ENCODE measurements around the gene CROCC. TPM values are rescaled to one million over a fixed set of nuclear protein-coding genes. Genes with fewer than 3 reads are reported as not detected.
"Not testable (repeated sequence)": the region's sequence is repeated elsewhere in the genome, so short reads cannot be mapped to it uniquely, and the experiment has no call there.

CROCC gene, protein sequence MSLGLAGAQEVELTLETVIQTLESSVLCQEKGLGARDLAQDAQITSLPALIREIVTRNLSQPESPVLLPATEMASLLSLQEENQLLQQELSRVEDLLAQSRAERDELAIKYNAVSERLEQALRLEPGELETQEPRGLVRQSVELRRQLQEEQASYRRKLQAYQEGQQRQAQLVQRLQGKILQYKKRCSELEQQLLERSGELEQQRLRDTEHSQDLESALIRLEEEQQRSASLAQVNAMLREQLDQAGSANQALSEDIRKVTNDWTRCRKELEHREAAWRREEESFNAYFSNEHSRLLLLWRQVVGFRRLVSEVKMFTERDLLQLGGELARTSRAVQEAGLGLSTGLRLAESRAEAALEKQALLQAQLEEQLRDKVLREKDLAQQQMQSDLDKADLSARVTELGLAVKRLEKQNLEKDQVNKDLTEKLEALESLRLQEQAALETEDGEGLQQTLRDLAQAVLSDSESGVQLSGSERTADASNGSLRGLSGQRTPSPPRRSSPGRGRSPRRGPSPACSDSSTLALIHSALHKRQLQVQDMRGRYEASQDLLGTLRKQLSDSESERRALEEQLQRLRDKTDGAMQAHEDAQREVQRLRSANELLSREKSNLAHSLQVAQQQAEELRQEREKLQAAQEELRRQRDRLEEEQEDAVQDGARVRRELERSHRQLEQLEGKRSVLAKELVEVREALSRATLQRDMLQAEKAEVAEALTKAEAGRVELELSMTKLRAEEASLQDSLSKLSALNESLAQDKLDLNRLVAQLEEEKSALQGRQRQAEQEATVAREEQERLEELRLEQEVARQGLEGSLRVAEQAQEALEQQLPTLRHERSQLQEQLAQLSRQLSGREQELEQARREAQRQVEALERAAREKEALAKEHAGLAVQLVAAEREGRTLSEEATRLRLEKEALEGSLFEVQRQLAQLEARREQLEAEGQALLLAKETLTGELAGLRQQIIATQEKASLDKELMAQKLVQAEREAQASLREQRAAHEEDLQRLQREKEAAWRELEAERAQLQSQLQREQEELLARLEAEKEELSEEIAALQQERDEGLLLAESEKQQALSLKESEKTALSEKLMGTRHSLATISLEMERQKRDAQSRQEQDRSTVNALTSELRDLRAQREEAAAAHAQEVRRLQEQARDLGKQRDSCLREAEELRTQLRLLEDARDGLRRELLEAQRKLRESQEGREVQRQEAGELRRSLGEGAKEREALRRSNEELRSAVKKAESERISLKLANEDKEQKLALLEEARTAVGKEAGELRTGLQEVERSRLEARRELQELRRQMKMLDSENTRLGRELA (N-terminal part only)
- total RNA-seq = 100 to 1,000 TPM in 1 of 4 donors, 10 to 100 TPM in 3; 22.3 to 164 (median 68.4) TPM

DNA sequence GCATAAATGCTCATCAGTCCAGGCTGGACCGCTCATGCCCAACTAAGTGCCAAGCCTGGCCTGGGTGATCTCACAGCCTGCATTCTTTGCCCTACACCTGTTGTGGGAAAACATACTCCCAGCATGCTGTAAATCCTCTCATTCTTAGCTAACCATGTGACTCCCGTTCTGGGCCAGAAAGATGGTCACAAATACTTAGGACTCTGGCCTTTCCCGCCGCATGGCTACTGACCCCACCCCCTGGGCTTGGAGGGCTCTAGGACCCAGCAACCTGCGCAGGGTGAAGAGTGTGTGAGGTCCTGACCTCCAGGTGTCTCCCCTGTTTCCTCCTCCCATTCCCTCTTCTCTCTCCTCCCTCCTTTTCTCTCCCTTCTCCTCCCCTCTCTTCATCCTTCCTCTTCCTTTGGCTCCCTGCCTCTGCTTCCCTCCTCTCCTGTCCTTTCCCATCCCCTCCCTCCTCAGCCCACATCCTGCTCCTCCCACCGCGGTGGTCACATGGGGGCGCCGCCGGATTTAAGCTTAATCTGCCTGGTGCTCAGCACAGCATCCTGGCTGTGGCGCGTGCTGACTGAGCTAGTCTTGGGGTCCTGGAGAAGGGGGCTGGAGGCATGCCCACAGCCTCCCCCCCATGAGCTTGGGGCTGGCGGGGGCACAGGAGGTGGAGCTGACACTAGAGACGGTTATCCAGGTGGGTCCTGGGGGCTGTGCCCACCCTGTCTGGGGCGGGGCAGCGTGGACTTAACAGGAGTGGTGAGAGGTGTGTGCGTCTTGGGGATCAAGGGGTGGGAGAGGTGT lies at the start of gene CROCC:
Gene CROCC (plus strand): TSS at position 541 of the 795 bp plus-strand sequence. CDS start 88 bp downstream, at position 629.
- peaks cover 0 to 25% (median 3%) of the 10 kb centered on the region in 4 donors for H3K4me1 ChIP-seq
- no peak for DNase-seq (ENCODE audit: low spot score in 2 of 2)
- H3K4me3 ChIP-seq = no peak within 1 kb of the TSS
- no peaks in the 10 kb centered on the region for H3K9me3 ChIP-seq
- H3K27ac ChIP-seq = no peak within 1 kb of the TSS
- peaks cover 0 to 19% of the 10 kb centered on the region in 2 donors for H3K27me3 ChIP-seq
- TF ChIP-seq CTCF (IDR thresholded peaks at IDR 0.05) = no peak
- TF ChIP-seq POLR2A (IDR thresholded peaks at IDR 0.05) = no peak
- no peak for TF ChIP-seq EP300 (IDR thresholded peaks at IDR 0.05)
- H3K36me3 ChIP-seq = peaks cover 0 to 4% (median 0%) of the 10 kb centered on the region in 3 donors
- 16 to 24% methylated on average over 17 of the region's 17 CpGs for WGBS, 2 donors

DNA sequence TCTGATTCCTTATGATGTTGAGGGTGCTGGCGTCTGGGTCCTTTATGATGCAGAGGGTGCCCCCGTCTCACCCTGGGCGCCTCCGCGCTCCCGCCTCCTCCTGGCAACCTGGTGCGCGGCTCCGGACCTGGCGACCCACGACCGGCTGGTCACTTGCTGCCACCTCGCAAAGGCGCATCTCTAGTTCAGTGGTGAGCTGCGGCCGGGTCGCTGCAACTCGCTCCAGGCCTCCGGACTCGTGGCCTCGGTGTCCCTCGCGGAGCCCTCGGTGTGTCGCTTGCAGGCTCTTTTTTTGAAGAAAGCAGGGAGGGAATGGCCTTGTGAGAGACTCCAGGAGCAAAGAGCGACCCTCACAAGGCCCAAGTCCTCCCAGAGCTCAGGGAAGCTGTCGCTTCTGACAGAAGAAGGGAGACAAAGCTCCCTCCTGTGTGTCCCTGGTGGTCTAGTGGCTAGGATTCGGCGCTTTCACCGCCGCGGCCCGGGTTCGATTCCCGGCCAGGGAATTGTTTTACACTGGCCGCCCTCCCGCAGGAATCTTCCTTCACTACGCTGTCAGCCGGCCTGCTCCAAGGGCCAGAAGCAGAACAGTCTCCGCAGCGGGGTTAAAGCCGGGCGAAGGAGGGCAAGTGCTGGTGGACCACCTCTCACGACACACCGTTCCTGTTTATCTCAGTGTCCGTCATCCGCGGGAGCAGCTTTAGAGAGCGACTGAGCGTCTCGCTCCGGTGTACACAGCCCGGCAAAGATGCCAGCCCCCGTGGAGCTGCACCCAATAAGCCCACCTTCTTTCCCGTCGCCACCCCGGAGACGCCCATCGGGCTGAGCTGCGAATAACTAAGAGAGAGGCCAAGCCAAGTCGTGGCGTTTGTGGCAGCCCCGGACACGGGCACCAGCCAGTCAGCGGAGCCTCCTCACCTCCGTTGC lies 49.3 kb upstream of the CROCC start:
- H3K4me1 ChIP-seq = peaks cover 0 to 15% (median 2%) of the 10 kb centered on the region in 4 donors
- peak; percentile 51 to 69 for DNase-seq (ENCODE audit: low spot score in 2 of 2)
- not testable (repeated sequence) for H3K9me3 ChIP-seq, H3K36me3 ChIP-seq
- peak overlapping the region; percentile 19 to 45 (median 31) for H3K4me3 ChIP-seq
- peak overlapping the region in 1 of 4 donors; percentile 38 for H3K27ac ChIP-seq
- WGBS, 2 donors = 22 to 31% methylated on average over 52 of the region's 66 CpGs
- H3K27me3 ChIP-seq = peaks cover 0 to 41% of the 10 kb centered on the region in 2 donors

DNA sequence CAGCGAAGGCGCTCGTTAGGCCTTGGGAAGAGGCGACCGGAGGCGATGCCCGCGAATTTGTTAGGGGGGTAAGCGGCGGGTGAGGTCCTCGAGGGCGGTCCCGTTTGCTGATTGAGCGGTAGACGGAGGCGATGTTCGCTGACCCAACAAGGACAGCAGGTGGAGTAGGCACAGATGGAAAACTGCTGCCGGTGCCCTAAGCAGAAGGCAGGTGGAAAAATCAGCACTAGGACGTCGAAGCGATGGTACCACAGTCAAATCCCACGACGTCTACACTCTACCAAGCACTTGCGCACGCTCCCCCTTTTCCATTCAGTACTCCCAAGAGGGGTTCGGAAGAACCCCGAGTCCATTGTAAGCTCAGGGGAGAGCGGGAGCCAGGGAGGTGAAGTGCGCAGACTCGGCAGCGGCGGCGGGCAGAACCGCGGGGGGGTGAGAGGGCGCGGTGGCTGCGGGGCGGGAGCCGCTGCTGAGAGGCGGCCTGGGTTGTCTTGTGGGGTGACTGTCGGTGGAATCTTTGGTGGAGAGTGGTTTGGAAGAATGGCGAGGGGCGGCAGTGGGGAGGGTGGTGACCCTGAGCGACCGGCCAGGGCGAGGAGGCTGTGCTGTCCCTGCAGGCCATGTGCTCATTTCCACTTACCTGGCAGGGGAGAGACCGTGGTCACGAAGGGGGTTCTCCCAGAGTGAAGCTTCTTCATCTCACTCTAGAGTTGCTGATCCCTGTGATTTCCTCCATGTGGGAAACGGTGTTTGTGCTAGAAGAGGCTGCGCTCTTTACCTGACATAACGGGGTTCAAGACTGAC lies 48.5 kb upstream of the CROCC start:
- not testable (repeated sequence) for H3K9me3 ChIP-seq; DNase-seq (ENCODE audit: low spot score in 2 of 2); H3K36me3 ChIP-seq; H3K27ac ChIP-seq
- Histone ChIP-seq H3K4me1 (peaks cover 0 to 15% (median 2%) of the 10 kb centered on the region in 4 donors), H3K4me3 (peak overlapping the region; percentile 19 to 45 (median 21)), H3K27me3 (peaks cover 0 to 41% of the 10 kb centered on the region in 2 donors)
- WGBS, 2 donors = 14 to 16% methylated on average over 36 to 42 of the region's 52 CpGs

GRCh38 chr1:16874968-16875765 lies 46.6 kb upstream of the CROCC start:
- not testable (repeated sequence) for H3K36me3 ChIP-seq; H3K9me3 ChIP-seq; H3K4me3 ChIP-seq; DNase-seq (ENCODE audit: low spot score in 2 of 2); H3K27ac ChIP-seq
- Histone ChIP-seq H3K27me3 (peaks cover 0 to 51% of the 10 kb centered on the region in 2 donors), H3K4me1 (peaks cover 0 to 15% (median 2%) of the 10 kb centered on the region in 4 donors)
- WGBS, 2 donors = 36 to 39% methylated on average over 34 to 35 of the region's 35 CpGs

DNA sequence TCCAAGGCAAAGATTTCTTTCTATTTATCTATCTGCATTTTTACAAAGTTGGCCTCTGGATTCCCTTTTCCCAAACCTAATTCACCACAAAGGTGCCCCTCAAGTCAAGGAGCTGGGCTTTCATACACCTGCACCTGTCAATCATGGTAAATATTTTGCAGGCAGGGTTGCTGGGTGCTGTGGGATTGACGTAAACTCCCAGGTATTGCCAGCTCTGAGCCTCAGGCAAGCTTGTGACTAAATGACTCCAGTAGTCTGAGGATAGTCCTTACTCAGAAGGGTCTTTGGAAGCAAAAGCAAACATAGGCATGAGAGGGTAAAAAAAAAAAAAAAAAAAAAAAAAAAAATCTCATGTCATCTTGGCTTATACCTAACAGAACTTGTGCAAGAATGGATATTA lies 40.0 kb upstream of the CROCC start:
- H3K36me3 ChIP-seq; H3K4me3 ChIP-seq; H3K4me1 ChIP-seq; H3K9me3 ChIP-seq; DNase-seq (ENCODE audit: low spot score in 2 of 2); H3K27ac ChIP-seq: not testable (repeated sequence)
- WGBS, 2 donors = 94 to 96% methylated on average over 1 of the region's 1 CpG
- peaks cover 0 to 22% of the 10 kb centered on the region in 2 donors for H3K27me3 ChIP-seq
